HepG2 (cell line): ENCODE data around the gene TMEM14A. TPM values are rescaled to one million over a fixed set of nuclear protein-coding genes. Genes with fewer than 3 reads are reported as not detected.
A peak's percentile ranks its signal among the peaks of the same experiment; 100 is the strongest.

Experiments
- ARID2 ChIP-seq: sonication (generic); formaldehyde crosslinking; IDR thresholded peaks from 2 replicates; pipeline ENCODE4 v1.8.1; 2022; ENCODE audit warnings: mild to moderate bottlenecking, missing genetic modification reagents, borderline replicate concordance
- FOXJ3 ChIP-seq: sonication (generic); formaldehyde crosslinking; IDR thresholded peaks from 2 replicates; pipeline ENCODE4 v1.4.0; 2020; ENCODE audit warnings: missing genetic modification reagents, mild to moderate bottlenecking, borderline replicate concordance
- HIVEP1 ChIP-seq: sonication (generic); formaldehyde crosslinking; IDR thresholded peaks from 2 replicates; pipeline ENCODE4 v1.4.0; 2020; ENCODE audit warnings: mild to moderate bottlenecking, missing genetic modification reagents
- HMGXB3 ChIP-seq: sonication (generic); formaldehyde crosslinking; IDR thresholded peaks from 2 replicates; pipeline ENCODE4 v1.4.0; 2020; ENCODE audit warnings: missing genetic modification reagents, borderline replicate concordance
- KAT8 ChIP-seq: IDR thresholded peaks from 2 replicates; pipeline ENCODE4 v1.6.1; 2016; ENCODE audit warnings: missing genetic modification reagents, missing compliant biosample characterization
- KLF11 ChIP-seq: IDR thresholded peaks from 2 replicates; pipeline ENCODE4 v1.6.1; 2016; ENCODE audit warnings: missing compliant biosample characterization
- RARG ChIP-seq: sonication (generic); formaldehyde crosslinking; IDR thresholded peaks from 2 replicates; pipeline ENCODE4 v1.4.0; 2020; ENCODE audit warnings: low read depth, mild to moderate bottlenecking, missing genetic modification reagents
- RFXAP ChIP-seq: sonication (generic); formaldehyde crosslinking; IDR thresholded peaks from 2 replicates; pipeline ENCODE4 v1.4.0; 2020; ENCODE audit warnings: missing genetic modification reagents, borderline replicate concordance
- ZNF224 ChIP-seq: sonication (generic); formaldehyde crosslinking; IDR thresholded peaks from 2 replicates; pipeline ENCODE4 v1.5.0; 2020; ENCODE audit warnings: mild to moderate bottlenecking, missing genetic modification reagents
- ZNF407 ChIP-seq: sonication (generic); formaldehyde crosslinking; IDR thresholded peaks from one replicate; pipeline ENCODE4 v1.5.1; 2020; ENCODE audit warnings: mild to moderate bottlenecking, missing genetic modification reagents; ENCODE audit errors: not compliant biosample characterization
- ZNF639 ChIP-seq: conservative IDR thresholded peaks from 2 replicates; pipeline ENCODE4 v1.6.1; 2018; ENCODE audit warnings: missing genetic modification reagents
- polyA plus RNA-seq, 8 experiments: library from polyadenylated mRNA; depleted of rRNA in 3 of 8; stranded (reverse) in 7 of 8; unstranded in 1 of 8; fragments of >200 nt; fragmentation: Illumina TruSeq in 4 of 8; extraction: Trizol in 4 of 8; gene quantifications; 2 replicates each; pipeline versions ENCODE4 v1.2.1 to v1.2.3, GENCODE V29; 2011 to 2016; ENCODE audit warnings: low read depth in 4 of 8, missing spikeins in 1 of 8, mixed read lengths in 1 of 8; ENCODE audit not compliant: insufficient read depth in 1 of 8
- total RNA-seq, 5 experiments: library from RNA; depleted of rRNA; stranded (reverse); fragments of >200 nt; fragmentation: Illumina TruSeq; extraction: Trizol; gene quantifications; 2 replicates each; pipeline ENCODE4 v1.2.3, GENCODE V29; 2016; ENCODE audit warnings: low read depth in 1 of 5

Gene TMEM14A
- total and polyA plus RNA-seq, 2 of the 13 experiments (the other 11 are each of a cell fraction or from before 2014, with no cell fraction given), result 24.6 to 73.7 TPM

GRCh38 chr6:52725535-52726192 is 54.8 kb downstream of the TMEM14A start (continued):
- 0 out of 2 replicates have a peak, but pooled peaks have one; percentile 58 for TF ChIP-seq RARG
- no peak for TF ChIP-seq ZNF407
- TF ChIP-seq ARID2, result peak; percentile 67; the same call in 1 of the 2 replicates
- TF ChIP-seq HMGXB3 (CRISPR knock-in tag), result peak; percentile 82
- TF ChIP-seq RFXAP, result peak; percentile 68; the same call in 1 of the 2 replicates
- peak; percentile 87 for TF ChIP-seq KLF11 (CRISPR knock-in tag)
- peak; percentile 81 for TF ChIP-seq KAT8 (CRISPR knock-in tag)
- peak; percentile 99 for TF ChIP-seq FOXJ3
- no peak for TF ChIP-seq HIVEP1 (CRISPR knock-in tag)
- no peak for TF ChIP-seq ZNF224 (CRISPR knock-in tag)
- 0 out of 2 replicates have a peak, but pooled peaks have one; percentile 46 for TF ChIP-seq ZNF639 (CRISPR knock-in tag)
